Fibroblast of mammary gland (primary cell): ENCODE measurements around the gene ACVRL1.
A peak's percentile ranks its signal among the peaks of the same experiment; 100 is the strongest.

Experiments
- DNase-seq: peaks from one replicate; pipeline ENCODE4 v3.0.0-alpha.2; 2010; ENCODE audit warnings: low read depth
- H3K4me3 ChIP-seq: 2 replicates; pipeline ENCODE4 v1.5.1; 2011; ENCODE audit warnings: low read depth, mild to moderate bottlenecking, low read length, moderate library complexity; ENCODE audit not compliant: control insufficient read depth
- TF ChIP-seq, protein P1 (sequence below): conservative IDR thresholded peaks from 2 replicates; pipeline ENCODE4 v1.5.1; 2011; ENCODE audit warnings: low read depth, low read length, inconsistent platforms; ENCODE audit not compliant: control insufficient read depth, insufficient read depth

Gene ACVRL1

DNA sequence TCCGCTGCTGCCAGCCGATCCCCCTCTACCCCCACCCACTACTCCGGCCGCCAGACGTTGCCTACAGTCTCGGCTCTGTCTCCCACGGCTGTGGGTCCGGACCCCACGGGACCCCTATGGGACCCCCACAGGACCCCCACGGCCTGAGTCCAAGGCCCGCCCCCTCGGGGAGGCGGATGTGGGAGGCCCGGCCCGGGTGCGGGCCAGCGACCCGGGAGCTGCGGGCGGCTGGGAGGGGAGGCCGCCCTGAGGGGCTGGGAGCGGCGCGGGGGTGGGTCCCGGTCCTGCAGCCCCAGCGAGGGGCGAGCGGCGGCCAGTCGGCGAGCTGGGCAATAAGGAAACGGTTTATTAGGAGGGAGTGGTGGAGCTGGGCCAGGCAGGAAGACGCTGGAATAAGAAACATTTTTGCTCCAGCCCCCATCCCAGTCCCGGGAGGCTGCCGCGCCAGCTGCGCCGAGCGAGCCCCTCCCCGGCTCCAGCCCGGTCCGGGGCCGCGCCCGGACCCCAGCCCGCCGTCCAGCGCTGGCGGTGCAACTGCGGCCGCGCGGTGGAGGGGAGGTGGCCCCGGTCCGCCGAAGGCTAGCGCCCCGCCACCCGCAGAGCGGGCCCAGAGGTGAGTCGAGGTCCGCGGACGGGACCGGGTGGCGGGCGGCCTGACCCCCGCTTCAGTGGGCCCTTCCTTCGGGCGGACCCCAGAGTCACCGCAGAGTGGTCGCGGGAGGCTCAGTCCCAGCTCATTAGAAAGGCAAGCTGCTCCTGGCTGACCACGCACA, at the start of gene ACVRL1:
Gene ACVRL1, plus strand, starts transcription at position 422 of the 773 bp plus-strand sequence. CDS start 4,971 bp downstream, outside the sequence.
- TF ChIP-seq, protein P1, sequence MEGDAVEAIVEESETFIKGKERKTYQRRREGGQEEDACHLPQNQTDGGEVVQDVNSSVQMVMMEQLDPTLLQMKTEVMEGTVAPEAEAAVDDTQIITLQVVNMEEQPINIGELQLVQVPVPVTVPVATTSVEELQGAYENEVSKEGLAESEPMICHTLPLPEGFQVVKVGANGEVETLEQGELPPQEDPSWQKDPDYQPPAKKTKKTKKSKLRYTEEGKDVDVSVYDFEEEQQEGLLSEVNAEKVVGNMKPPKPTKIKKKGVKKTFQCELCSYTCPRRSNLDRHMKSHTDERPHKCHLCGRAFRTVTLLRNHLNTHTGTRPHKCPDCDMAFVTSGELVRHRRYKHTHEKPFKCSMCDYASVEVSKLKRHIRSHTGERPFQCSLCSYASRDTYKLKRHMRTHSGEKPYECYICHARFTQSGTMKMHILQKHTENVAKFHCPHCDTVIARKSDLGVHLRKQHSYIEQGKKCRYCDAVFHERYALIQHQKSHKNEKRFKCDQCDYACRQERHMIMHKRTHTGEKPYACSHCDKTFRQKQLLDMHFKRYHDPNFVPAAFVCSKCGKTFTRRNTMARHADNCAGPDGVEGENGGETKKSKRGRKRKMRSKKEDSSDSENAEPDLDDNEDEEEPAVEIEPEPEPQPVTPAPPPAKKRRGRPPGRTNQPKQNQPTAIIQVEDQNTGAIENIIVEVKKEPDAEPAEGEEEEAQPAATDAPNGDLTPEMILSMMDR = no peak
- no peak for DNase-seq

DNA sequence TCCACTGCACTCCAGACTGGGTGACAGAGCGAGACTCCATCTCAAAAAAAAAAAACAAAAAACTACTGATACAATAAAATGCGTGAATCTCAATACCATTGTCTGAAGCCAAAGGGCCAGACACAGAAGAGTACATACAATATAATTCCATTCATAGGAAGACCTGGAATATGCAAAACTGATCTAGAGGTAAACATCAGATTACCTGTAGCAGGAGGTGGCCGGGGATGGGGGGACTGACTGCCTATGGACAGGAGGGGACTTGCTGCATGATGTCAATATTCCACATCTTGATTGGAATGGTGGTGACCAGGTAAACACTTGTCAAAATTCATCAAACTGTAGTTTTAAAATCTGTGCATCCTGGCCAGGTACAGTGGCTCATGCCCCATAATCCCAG, 46.3 kb upstream of the ACVRL1 start:
- no peak overlapping the region for H3K4me3 ChIP-seq
- DNase-seq = no peak
- TF ChIP-seq, protein P1 = no peak

More for the DNA sequence above, at the start of gene ACVRL1:
- peak within 1 kb of the TSS; percentile 48 for H3K4me3 ChIP-seq

DNA sequence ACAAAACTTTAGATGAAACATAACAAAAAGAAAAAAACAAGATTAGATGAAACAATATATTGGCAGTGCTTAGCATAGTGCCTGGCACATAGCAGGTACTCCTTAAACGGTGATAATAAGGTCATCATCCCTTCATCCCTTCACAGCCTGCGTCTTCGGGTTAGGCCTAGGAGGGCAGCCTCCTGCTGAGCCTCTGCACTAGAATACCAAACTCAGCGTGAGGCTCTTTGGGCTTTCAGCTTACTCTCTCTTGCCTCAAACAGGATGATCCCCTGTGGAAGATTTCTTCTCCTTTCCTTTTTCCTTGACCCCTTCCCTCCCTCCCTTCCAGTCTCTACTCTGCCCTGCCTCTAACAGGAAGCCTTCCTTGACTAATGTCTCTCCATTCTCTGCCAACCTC, 44.4 kb upstream of the ACVRL1 start:
- H3K4me3 ChIP-seq = no peak overlapping the region
- TF ChIP-seq, protein P1 = no peak
- DNase-seq = no peak

DNA sequence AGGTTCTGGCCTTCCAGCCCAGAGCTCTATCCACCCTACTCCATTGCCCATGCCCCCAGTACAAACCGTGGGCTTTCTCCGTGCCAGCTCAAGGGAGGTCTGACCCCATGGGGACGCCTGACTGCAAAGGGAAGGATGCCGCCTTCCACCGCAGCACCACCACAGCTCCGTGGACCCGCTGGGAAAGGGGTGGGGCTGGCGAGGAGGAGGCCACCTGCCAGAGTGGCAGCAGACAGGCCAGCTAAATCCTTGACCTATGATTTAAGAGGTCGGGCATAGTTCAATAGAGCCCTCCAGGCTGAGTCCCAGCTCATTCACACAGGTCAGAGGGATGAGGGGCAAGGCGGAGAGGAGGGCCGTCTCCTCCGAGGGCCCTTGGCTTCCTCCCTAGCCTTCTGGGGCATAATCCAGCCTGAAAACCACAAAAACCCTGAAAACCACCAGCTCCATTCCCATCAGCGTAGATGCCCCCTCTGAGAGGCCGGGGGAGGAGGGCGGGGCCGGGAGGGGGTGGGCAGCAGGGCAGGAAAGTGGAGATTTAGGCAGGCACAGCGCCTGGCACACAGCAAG, 43.9 kb upstream of the ACVRL1 start:
- TF ChIP-seq, protein P1 = no peak
- DNase-seq = no peak
- H3K4me3 ChIP-seq = no peak overlapping the region

DNA sequence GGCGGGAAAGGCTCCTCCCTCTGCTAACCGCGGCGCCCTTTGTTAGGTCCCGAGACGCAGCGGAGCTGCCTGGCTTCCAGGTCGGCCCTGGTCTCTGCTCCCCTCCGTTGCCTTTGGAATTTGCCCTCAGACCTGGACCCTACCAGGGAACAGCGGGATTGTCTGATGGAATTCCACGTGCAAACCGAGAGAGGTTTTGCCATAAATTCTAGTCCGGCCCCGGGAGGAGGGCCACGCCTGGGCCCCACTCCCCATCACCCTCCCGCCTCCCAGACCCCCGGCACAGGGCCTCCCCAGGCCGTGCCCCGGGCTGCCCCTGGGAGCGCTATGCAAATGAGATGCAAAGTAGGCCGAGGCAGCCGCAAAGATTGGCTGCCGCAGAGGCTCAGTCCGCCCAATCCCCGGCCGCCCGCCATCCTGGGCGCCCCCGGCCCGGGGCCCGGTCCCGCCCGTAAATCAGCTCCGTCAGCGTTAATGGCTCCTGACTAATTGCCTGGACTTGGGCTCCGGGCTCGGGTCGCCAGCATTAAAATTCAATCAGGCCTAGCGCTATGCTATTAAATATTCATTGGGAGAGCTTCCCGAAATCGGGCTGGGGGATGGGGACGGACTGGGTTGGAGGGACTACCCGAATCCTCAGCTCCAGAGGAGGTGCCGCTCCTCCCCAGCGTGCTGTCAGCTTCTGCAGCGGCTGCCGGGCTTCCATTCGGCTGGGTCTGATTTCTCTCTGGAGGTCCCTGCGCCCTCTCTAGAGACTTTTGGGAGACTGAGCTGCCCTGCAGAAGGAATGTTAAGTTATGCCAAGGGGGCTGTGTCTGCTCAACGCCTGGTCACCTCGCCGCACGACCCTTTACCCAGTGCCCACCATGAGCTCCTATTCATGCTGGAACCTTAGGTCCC, 43.1 kb upstream of the ACVRL1 start:
- DNase-seq = no peak
- H3K4me3 ChIP-seq = peak overlapping the region; percentile 27
- TF ChIP-seq, protein P1 = no peak

DNA sequence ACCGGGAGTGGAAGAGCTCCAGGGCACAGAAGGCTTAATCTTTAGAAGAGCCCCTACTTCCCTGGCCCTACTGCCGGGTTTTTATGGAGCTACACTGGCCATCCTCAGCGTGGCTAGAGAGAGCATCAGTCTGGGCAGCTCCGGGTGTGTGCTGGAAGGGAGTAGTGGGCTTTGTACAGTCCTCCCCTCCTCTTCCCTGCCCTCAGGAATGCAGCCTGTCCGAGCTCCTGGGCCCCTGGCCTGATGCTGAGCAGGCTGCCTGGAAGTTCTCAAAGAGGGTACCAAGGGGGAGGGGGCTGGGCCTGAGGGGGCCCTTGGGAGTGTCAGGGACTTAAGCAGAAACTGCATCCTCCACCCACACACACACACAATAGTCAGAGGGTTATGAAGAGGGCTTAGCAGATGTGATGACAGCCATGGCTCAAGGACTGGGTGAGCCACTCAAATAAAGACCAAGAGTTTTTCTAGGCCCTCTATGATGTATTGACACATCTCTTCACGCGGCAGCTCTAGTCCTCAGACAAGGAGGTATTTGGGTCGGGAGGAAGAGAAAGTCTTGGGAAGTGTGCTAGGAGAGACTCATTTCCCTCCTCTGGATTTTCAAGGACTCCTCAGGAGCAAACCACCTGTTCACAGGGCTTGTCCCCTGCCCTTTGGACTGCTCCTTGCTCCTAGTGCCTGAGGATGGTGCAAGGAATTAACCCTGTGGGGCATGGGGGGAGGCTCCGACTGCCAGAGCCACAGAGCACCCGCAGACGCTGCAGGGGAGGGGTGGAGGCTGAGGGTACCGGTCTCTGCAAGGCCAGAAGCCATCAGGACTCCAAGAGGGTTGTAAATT, 42.3 kb upstream of the ACVRL1 start:
- TF ChIP-seq, protein P1 = no peak
- no peak overlapping the region for H3K4me3 ChIP-seq
- DNase-seq = peak; percentile 10
